ENCODE data around the gene CUL5.
A peak's percentile ranks its signal among the peaks of the same experiment; 100 is the strongest.
"Not testable (repeated sequence)": the region's sequence is repeated elsewhere in the genome, so short reads cannot be mapped to it uniquely, and the experiment has no call there.

Gene CUL5

DNA sequence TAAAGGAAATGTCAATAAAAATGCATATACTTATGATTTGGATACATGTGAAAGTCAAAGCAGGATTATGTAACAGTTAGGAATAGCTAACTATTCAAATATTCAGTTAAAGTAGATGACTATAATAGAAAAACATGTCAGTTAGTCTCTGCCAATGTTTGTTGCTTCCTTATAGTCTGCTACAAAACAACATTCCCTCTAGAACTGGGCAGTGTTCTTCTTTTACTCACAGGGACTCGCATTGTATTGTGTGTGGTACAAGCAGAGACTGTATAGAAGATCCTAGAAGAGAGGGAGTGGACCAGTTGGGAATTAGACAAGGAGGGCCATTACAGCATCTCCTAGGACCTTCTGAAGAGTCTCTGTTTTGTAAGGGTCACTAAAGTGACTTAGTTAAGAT is 123.3 kb downstream of the CUL5 start:
- no peaks in the 10 kb centered on the region for H3K9me3 ChIP-seq (ENCODE audit: low read depth, low read length)
- no peak overlapping the region for H3K9ac ChIP-seq (ENCODE audit: insufficient read length)
- DNase-seq (ENCODE audit: low read depth, low spot score), result no peak
- no peak for TF ChIP-seq EZH2 (IDR thresholded peaks at IDR 0.05)
- TF ChIP-seq FOXP2 (optimal IDR thresholded peaks at IDR 0.05; ENCODE audit: control extremely low read depth, extremely low read length, insufficient read depth), result no peak
- TF ChIP-seq POLR2AphosphoS5 (IDR thresholded peaks at IDR 0.05; ENCODE audit: borderline replicate concordance, low read depth, low read length), result no peak
- H3K36me3 ChIP-seq (ENCODE audit: insufficient read depth, low read length), result peaks cover 37% of the 10 kb centered on the region
- peak overlapping the region; percentile 42; the same call in 1 of the 2 replicates for H3K27ac ChIP-seq
- no peak overlapping the region for H3K4me3 ChIP-seq

DNA sequence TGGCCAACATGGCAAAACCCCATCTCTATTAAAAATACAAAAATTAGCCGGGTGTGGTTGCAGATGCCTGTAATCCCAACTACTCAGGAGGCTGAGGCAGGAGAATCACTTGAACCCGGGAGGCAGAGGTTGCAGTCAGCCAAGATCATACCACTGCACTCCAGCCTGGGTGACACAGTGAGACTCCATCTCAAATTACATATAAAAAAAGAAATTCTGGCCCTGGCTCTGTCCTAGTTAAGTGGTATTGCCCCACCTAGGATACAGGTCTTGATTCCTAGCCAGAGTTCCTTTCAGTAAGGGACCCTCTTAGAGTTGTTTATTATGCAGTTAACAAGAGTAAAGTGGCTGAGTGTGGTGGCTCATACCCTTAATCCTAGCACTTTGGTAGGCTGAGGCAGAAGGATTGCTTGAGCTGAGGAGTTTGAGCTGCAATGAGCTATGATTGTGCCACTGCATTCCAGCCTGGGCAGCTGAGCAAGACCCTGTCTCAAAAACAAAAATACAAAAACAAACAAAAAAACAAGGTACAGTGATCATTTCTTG is 124.4 kb downstream of the CUL5 start:
- Histone ChIP-seq H3K27ac (peak overlapping the region; percentile 42; the same call in 1 of the 2 replicates), H3K36me3 (ENCODE audit: insufficient read depth, low read length) (peaks cover 34% of the 10 kb centered on the region)
- not testable (repeated sequence) for H3K4me3 ChIP-seq; H3K9me3 ChIP-seq (ENCODE audit: low read depth, low read length); DNase-seq (ENCODE audit: low read depth, low spot score); H3K9ac ChIP-seq (ENCODE audit: insufficient read length)

GRCh38 chr11:108135845-108136544 is 127.3 kb downstream of the CUL5 start:
- peak; percentile 20 for DNase-seq (ENCODE audit: low read depth, low spot score)
- Histone ChIP-seq H3K36me3 (ENCODE audit: insufficient read depth, low read length) (peaks cover 52% of the 10 kb centered on the region), H3K9ac (ENCODE audit: insufficient read length) (no peak overlapping the region), H3K4me3 (no peak overlapping the region), H3K9me3 (ENCODE audit: low read depth, low read length) (no peaks in the 10 kb centered on the region), H3K27ac (peak overlapping the region; percentile 57)
- TF ChIP-seq POLR2AphosphoS5 (IDR thresholded peaks at IDR 0.05; ENCODE audit: borderline replicate concordance, low read depth, low read length) (no peak), FOXP2 (optimal IDR thresholded peaks at IDR 0.05; ENCODE audit: control extremely low read depth, extremely low read length, insufficient read depth) (no peak), EZH2 (IDR thresholded peaks at IDR 0.05) (no peak)

DNA sequence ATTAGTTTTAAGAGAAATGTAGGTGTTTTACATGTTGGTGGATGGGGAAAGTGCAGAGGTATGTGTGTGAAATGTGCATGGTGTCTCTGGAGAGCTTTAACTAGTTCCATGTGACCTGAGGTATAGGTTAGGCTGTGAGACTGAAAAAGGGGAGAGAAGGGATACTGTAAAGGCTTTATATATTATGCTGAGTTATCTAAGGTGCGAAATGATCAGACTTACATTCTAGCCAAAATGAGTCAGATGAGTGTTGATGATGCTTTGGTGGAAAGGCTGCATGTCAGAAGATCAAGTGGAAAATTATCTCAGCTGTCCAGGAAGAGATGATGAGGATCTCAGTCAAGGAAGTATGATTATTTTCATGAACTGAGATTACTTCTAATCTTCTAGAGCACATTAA is 128.5 kb downstream of the CUL5 start:
- Histone ChIP-seq H3K4me3 (no peak overlapping the region), H3K36me3 (ENCODE audit: insufficient read depth, low read length) (peaks cover 60% of the 10 kb centered on the region), H3K9me3 (ENCODE audit: low read depth, low read length) (no peaks in the 10 kb centered on the region), H3K27ac (no peak overlapping the region), H3K9ac (ENCODE audit: insufficient read length) (no peak overlapping the region)
- no peak for DNase-seq (ENCODE audit: low read depth, low spot score)
- TF ChIP-seq FOXP2 (optimal IDR thresholded peaks at IDR 0.05; ENCODE audit: control extremely low read depth, extremely low read length, insufficient read depth), result no peak
- no peak for TF ChIP-seq POLR2AphosphoS5 (IDR thresholded peaks at IDR 0.05; ENCODE audit: borderline replicate concordance, low read depth, low read length)
- TF ChIP-seq EZH2 (IDR thresholded peaks at IDR 0.05), result no peak

- H3K36me3 ChIP-seq (ENCODE audit: insufficient read depth, low read length), result peaks cover 76% of the 10 kb centered on the region
Observed at GRCh38 chr11:108142304-108142703, 133.6 kb downstream of the CUL5 start.

DNA sequence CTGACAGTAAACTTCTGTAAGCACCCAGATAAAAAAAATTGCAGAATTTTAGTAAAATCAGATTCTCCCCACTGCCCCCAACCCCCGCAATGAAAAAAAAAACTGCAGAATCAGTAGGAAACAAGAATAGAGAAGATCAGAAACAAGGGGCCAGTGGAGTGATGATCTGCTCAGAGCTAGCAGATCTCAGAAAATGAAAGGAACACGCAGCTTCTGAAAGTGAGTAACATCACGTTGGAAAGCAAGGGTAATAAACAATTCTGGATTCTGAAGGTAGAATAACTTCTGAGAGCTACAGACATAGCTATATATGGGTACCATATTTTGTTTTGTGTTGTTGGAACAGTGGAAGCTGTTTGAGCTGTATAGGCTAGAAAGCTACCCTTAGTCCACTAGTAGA is 135.9 kb downstream of the CUL5 start:
- TF ChIP-seq EZH2 (IDR thresholded peaks at IDR 0.05) (no peak), POLR2AphosphoS5 (IDR thresholded peaks at IDR 0.05; ENCODE audit: borderline replicate concordance, low read depth, low read length) (no peak), FOXP2 (optimal IDR thresholded peaks at IDR 0.05; ENCODE audit: control extremely low read depth, extremely low read length, insufficient read depth) (no peak)
- no peak overlapping the region for H3K9ac ChIP-seq (ENCODE audit: insufficient read length)
- no peak for DNase-seq (ENCODE audit: low read depth, low spot score)
- no peaks in the 10 kb centered on the region for H3K9me3 ChIP-seq (ENCODE audit: low read depth, low read length)
- no peak overlapping the region for H3K4me3 ChIP-seq
- peaks cover 92% of the 10 kb centered on the region for H3K36me3 ChIP-seq (ENCODE audit: insufficient read depth, low read length)
- no peak overlapping the region for H3K27ac ChIP-seq

More at GRCh38 chr11:108142304-108142703, 133.6 kb downstream of the CUL5 start:
- TF ChIP-seq POLR2AphosphoS5 (IDR thresholded peaks at IDR 0.05; ENCODE audit: borderline replicate concordance, low read depth, low read length) (no peak), FOXP2 (optimal IDR thresholded peaks at IDR 0.05; ENCODE audit: control extremely low read depth, extremely low read length, insufficient read depth) (no peak), EZH2 (IDR thresholded peaks at IDR 0.05) (no peak)
- DNase-seq (ENCODE audit: low read depth, low spot score), result no peak
- H3K27ac ChIP-seq, result no peak overlapping the region
- no peaks in the 10 kb centered on the region for H3K9me3 ChIP-seq (ENCODE audit: low read depth, low read length)
- H3K4me3 ChIP-seq, result no peak overlapping the region
- no peak overlapping the region for H3K9ac ChIP-seq (ENCODE audit: insufficient read length)

DNA sequence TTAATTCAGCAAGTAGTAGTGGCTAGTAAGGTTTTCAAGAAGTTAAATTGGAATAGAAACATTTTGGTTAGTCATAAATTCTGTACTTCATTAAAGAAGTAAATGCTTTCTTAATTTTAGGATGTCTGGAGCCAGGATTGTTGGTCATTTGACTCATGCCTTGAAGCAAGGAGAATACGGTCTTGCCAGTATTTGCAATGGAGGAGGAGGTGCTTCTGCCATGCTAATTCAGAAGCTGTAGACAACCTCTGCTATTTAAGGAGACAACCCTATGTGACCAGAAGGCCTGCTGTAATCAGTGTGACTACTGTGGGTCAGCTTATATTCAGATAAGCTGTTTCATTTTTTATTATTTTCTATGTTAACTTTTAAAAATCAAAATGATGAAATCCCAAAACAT is 138.5 kb downstream of the CUL5 start:
- no peak overlapping the region for H3K4me3 ChIP-seq
- peaks cover 92% of the 10 kb centered on the region for H3K36me3 ChIP-seq (ENCODE audit: insufficient read depth, low read length)
- no peaks in the 10 kb centered on the region for H3K9me3 ChIP-seq (ENCODE audit: low read depth, low read length)
- TF ChIP-seq FOXP2 (optimal IDR thresholded peaks at IDR 0.05; ENCODE audit: control extremely low read depth, extremely low read length, insufficient read depth) (no peak), EZH2 (IDR thresholded peaks at IDR 0.05) (no peak), POLR2AphosphoS5 (IDR thresholded peaks at IDR 0.05; ENCODE audit: borderline replicate concordance, low read depth, low read length) (no peak)
- no peak overlapping the region for H3K27ac ChIP-seq
- no peak for DNase-seq (ENCODE audit: low read depth, low spot score)
- H3K9ac ChIP-seq (ENCODE audit: insufficient read length), result no peak overlapping the region

GRCh38 chr11:108148556-108148955 is 139.9 kb downstream of the CUL5 start:
- Histone ChIP-seq H3K36me3 (ENCODE audit: insufficient read depth, low read length) (peaks cover 80% of the 10 kb centered on the region), H3K4me3 (no peak overlapping the region), H3K27ac (no peak overlapping the region), H3K9ac (ENCODE audit: insufficient read length) (no peak overlapping the region), H3K9me3 (ENCODE audit: low read depth, low read length) (no peaks in the 10 kb centered on the region)
- TF ChIP-seq EZH2 (IDR thresholded peaks at IDR 0.05), result no peak
- TF ChIP-seq FOXP2 (optimal IDR thresholded peaks at IDR 0.05; ENCODE audit: control extremely low read depth, extremely low read length, insufficient read depth), result no peak
- no peak for TF ChIP-seq POLR2AphosphoS5 (IDR thresholded peaks at IDR 0.05; ENCODE audit: borderline replicate concordance, low read depth, low read length)
- DNase-seq (ENCODE audit: low read depth, low spot score), result no peak

GRCh38 chr11:108154591-108154990 is 145.9 kb downstream of the CUL5 start:
- no peak for DNase-seq (ENCODE audit: low read depth, low spot score)
- H3K36me3 ChIP-seq (ENCODE audit: insufficient read depth, low read length), result peaks cover 77% of the 10 kb centered on the region
- H3K9ac ChIP-seq (ENCODE audit: insufficient read length), result no peak overlapping the region
- H3K9me3 ChIP-seq (ENCODE audit: low read depth, low read length), result no peaks in the 10 kb centered on the region
- H3K27ac ChIP-seq, result no peak overlapping the region
- TF ChIP-seq EZH2 (IDR thresholded peaks at IDR 0.05), result no peak
- TF ChIP-seq FOXP2 (optimal IDR thresholded peaks at IDR 0.05; ENCODE audit: control extremely low read depth, extremely low read length, insufficient read depth), result no peak
- TF ChIP-seq POLR2AphosphoS5 (IDR thresholded peaks at IDR 0.05; ENCODE audit: borderline replicate concordance, low read depth, low read length), result no peak
- H3K4me3 ChIP-seq, result no peak overlapping the region

All from SK-N-MC (cell line).